COLO668 (cell line): ENCODE results near the gene LMF1.
A peak's percentile ranks its signal among the peaks of the same experiment; 100 is the strongest.
"Not testable (repeated sequence)": the region's sequence is repeated elsewhere in the genome, so short reads cannot be mapped to it uniquely, and the experiment has no call there.

Experiments
- DNase-seq: peaks from one replicate; lab custom pipeline; 2025; ENCODE audit not compliant: unreplicated experiment; lab: John Stamatoyannopoulos, UW

LMF1 gene

DNA sequence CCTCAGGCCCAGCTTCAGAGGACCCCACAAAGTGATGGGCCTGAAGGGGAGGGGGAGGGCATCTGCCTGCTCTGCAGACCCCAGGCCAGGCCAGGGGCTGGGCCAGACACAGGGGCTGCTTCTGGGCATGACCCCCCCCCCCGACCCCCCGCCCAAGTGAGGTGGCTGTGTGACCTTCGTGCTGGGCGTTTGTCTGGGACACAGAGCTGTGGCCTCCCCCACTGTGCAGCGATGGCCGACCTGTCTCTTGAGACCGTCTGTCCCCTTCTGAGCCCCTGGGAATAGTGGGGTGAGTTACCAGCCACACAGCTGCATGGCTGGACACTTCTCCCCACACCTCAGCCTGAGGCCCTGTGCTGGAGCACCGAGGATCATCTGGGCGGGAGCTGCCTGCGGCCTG is 135.4 kb downstream of the LMF1 start:
- DNase-seq = no peak

DNA sequence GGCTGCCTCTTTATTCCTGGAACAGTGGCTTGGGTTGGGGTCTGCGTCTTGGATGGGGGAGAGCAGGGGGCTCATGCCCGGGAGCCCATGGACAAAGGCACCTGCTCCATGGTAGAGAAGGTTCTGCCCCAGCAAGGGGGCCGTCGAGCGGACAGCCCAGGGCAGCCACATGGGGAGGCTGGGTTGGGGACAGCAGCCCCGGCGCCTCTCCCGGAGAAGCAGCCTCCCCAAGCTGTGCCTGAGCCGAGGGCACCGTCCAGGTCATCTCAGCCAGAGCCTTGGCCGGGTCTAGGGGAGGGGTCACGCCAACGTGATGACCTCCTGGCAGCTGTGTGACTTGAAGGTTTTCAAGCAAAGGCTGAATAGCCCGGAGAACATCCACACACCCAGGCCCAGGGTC is 137.4 kb downstream of the LMF1 start:
- no peak for DNase-seq

- DNase-seq = no peak
Measured at GRCh38 chr16:832652-833336, 138.0 kb downstream of the LMF1 start.

DNA sequence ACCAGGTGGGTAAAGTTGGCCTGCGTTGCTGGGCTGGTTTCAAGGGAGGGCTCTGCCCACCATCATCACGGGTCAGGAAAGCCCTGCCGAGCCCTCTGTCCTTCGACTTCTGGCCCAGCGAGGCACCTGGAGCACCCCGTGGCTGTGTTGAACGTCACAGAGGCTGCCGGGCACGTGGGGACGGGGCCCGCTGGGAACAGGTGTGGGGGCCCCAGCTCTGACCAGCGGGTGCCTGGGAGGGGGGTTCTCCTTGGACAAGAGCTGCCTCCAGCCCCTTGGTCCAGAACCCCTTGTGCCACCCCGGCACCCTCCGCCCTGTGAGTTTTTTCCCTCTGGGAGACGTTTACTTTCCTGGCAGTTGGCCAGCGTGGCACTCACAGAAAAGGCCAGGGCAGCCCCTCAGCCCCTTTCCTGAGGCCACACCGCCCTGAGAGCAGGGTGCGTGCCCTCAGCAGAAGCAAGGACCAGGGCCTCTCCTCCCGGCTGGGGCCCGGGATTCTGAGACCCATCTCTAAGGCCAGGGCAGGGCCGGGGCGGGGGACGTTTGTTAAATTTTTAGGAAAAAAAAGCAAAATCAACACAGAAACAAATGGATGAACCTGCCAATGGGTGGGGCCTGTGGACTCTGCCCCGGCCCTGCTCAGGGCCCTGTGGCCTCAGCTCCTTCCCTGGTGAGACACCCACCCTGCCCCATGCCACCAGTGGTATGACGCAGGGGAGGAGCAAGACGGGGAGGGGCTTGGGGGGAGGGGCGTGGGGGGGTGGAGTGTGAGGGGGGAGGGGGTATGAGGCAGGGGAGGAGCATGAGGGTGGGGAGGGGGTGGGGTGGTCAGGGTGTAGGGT is 139.0 kb downstream of the LMF1 start:
- DNase-seq = no peak

GRCh38 chr16:830871-831570 is 139.8 kb downstream of the LMF1 start:
- DNase-seq = no peak

GRCh38 chr16:830107-830870 is 140.5 kb downstream of the LMF1 start:
- no peak for DNase-seq

GRCh38 chr16:828891-829290 is 141.9 kb downstream of the LMF1 start:
- DNase-seq = no peak

DNA sequence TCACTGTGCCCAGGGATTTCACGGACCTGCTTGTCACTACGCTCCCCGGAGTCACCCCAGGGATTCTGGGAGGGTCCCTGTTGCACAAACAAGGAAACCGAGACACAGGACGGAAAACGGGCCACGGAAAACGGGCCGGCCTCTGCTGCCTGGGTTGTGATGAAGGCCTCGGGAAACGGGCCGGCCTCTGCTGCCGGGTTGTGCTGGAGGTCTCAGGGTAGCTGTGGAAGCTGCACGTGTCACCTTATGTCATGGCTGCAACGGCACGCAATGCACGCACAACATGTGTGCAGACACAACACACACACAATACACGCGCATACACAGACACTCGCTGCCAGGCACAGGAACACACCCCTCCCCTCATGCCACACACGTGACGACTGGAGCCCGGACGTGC is 143.3 kb downstream of the LMF1 start:
- no peak for DNase-seq

GRCh38 chr16:825341-826061 is 145.3 kb downstream of the LMF1 start:
- no peak for DNase-seq

DNA sequence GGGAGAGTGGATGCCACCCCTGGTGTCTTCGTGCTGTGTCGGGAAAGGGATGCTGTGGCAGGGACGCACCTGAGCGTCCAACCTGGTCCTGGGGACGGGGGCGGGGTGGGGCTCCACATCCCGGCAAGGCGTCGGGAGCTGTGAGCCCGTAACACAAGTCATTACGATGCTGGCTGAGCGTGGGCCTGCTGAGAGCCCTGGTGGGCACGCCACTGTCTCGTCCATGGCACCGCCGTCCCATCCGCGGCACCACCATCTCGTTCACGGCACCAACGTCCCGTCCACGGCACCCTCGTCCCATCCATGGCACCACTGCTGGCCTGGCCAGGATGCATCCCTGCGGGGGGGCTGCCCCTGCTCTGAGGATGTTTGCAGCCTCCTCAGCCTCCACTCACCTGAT is 146.2 kb downstream of the LMF1 start:
- DNase-seq = no peak

DNA sequence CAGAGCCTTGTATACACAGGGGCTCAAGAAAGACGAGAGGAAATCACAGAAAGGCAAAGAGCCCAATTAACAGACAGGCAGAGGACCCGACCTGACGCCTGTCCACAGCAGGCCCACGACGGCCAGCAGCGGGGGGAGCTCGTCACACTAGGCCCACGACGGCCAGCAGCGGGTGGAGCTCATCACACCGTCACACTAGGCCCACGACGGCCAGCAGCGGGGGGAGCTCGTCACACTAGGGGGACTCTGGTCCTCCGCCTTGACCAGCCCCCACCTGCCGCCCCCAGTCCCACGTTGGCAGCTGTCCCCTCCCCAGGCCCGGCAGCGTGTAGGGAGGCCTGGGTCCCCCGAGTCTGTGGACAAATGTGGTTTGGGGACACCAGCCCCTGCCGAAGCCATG is 146.6 kb downstream of the LMF1 start:
- no peak for DNase-seq

DNA sequence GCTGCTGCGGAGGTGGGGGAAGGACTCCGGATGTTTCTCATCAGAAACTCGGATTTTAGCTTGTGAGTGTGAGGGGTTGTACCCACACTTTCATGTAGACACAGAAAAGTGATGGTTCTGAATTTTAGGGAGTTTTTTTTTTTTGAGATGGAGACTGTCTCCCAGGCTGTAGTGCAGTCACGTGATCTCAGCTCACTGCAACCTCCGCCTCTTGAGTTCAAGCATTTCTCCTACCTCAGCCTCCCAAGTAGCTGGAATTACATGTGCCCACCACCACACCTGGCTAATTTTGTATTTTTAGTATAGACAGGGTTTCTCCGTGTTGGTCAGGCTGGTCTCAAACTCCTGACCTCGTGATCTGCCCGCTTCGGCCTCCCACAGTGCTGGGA is 147.9 kb downstream of the LMF1 start:
- DNase-seq = no peak

DNA sequence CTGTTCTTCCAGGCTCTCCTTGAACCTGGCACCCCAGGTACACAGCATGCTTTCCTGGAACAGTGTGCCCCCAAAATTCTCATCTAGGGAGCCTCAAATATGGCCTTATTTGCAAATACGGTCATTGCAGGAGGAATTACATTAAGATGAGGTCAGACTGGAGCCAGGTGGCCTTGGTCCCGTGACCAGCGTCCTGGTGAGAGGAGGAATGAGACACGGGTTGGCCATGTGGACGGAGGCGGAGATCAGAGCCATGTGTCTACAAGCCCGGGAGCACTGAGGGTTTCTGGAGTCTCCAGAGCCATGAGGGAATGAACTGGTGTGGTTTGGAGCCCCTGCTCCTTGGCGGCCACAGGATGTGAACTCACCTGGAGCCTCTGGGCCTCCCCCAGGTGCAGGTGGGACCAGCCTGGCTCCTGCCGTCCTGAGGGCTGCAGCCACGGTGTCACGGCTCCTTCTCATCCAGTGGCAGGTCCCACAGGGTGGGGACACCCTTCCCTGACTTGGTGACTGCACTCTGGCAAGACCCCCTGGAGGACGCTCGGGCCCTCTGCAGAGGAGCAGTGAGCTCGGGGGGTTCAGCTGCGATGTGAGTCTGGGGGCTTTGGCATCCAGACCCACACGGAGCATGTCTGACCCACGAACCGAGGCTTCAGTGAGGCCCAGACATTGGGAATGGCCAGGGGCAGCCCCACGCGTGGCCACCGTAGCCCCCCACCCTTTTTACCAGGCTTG is 148.4 kb downstream of the LMF1 start:
- peak; percentile 25 for DNase-seq

DNA sequence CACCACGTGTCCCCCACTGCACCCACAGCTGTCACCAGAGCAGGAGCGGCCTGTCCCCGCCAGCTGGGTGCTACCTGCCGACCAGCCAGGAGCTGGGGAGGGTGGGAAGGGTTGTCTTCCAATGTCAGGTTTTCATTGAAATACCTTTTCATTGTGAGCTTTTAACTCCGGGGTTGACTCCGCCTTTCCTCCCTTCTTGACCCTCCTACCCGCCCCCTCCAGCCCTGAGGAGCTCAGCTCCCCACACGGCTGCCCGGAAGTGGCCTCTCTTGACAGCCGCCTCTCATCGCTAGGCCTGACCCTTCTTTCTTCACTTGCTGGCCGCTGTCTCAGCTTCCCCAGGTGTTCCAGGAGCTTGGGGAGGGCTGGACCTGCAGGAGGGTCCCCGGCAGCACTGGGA is 149.0 kb downstream of the LMF1 start:
- DNase-seq = no peak

- DNase-seq = no peak
Measured at GRCh38 chr16:820748-821147, 150.0 kb downstream of the LMF1 start.

DNA sequence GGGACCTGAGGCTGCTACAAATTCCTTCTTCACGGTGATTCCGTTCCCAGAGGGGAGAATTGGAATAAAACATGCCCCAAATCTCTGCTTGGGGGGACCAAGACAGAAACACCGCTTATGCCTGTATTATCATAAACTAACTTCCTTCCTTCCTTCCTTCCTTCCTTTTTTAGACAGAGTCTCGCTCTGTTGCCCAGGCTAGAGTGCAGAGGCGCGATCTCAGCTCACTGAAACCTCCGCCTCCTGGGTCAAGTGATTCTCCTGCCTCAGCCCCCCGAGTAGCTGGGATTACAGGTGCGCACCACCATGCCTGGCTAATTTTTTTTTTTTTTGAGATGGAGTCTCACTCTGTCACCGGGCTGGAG is 150.8 kb downstream of the LMF1 start:
- not testable (repeated sequence) for DNase-seq

DNA sequence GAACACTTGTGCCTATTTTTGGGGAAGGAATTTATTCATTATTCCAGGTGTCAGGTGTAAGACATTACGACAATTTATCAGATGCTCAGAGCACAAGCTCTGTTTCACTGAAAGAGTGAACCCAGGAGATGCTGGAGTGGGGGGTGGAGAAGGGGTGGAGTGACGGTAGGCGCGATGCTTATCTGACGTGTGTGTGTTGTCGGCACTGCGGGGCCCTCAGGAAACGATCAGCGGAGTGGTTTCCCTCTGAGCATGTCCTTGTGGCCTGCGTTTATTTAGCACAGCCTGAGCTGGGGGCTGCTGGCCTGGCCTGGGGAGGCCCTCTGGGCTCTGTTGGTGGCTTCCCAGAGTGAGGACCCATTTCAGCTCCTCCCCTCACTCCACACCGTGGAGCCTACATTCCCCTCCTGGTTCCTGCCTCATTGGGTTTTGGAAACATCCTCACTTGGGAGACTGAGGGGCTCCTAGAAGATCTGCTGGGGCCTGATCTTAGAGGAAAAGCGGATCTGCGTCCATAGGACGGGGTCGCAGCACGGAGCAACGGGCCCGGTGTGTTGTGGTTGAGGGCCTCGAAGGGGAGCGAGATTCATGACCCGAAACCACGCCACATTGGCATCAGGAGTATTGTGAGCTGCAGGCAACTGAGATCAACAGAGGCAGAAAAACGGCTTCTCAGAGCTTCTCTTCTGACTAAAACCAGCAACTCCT is 151.3 kb downstream of the LMF1 start:
- DNase-seq = no peak

DNA sequence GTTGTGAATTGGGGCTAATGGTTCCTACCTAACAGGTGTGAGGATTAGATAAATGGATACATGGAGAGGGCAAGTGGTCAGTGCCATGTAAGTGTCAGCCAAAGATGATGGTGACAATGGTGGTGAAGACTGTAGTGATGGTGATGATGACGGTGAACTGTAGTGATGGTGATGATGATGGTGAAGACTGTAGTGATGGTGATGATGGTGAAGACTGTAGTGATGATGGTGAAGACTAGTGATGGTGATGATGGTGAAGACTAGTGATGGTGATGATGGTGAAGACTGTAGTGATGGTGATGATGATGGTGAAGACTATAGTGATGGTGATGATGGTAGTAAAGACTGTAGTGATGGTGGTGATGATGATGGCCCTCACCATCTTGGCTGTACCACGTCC is 152.2 kb downstream of the LMF1 start:
- no peak for DNase-seq

DNA sequence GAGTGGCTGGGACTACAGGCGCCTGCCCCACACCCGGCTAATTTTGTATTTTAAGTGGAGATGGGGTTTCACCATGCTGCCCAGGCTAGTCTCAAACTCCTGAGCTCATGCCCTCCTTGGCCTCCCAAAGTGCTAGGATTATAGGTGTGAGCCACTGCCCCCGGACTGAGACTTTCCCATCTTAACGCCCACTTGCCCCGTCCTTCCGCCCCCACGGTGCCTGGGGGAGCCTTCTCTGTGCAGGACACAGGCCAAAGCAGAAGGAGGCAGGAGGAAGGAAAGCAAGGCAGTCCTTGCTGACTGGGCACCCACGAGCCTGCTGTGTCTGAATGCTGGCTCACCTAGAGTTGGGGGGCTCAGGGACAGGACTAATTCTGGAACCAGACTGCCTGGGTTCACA is 152.7 kb downstream of the LMF1 start:
- no peak for DNase-seq
